ENCODE measurements around the gene BANF1.
"Not testable (repeated sequence)": the region's sequence is repeated elsewhere in the genome, so short reads cannot be mapped to it uniquely, and the experiment has no call there.

Gene BANF1

DNA sequence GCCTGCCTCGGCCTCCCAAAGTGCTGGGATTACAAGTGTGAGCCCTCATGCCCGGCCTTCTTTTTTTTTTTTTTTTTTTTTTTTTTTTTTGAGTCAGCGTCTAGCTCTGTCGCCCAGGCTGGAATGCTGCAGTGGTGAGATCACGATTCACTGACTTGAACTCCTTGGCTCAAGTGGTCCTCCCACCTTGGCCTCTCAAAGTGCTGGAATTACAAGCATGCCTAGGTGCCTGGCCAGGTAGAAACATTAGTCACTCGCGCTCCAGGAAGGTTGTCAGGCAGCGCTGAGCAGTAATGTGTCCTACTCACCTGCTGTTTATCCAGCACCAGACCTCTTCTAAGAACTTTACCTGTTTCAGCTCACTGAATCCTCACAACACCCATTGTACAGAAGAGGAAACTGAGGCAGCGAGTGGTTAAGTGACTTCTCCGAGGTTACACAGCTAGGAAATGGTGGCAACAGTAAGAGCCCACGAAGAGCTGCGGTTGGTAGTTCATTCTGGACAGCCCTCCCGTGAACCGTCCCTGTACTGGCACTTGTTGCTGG lies 9.0 kb downstream of the BANF1 start:
- DNase-seq (ENCODE audit: low read depth), result no peak

DNA sequence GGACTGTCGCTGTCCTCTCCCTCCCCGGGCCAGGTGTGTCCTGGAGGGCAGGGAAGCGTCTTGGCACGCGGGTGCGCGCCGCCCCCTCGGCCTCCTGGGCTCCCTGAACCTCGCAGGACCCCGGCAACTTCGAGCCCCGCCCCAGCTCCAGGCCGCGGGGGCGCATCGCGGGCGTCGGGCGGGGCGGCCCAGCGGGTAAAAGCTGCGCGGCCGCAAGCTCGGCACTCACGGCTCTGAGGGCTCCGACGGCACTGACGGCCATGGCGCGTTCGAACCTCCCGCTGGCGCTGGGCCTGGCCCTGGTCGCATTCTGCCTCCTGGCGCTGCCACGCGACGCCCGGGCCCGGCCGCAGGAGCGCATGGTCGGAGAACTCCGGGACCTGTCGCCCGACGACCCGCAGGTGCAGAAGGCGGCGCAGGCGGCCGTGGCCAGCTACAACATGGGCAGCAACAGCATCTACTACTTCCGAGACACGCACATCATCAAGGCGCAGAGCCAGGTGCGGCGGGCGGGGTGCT lies 9.5 kb downstream of the BANF1 start, which contains the start of gene CST6:
CST6 (plus strand) TSS at position 224 of the 519 bp plus-strand sequence; CDS start at position 261, 37 bp downstream.
- DNase-seq (ENCODE audit: low read depth), result no peak

DNA sequence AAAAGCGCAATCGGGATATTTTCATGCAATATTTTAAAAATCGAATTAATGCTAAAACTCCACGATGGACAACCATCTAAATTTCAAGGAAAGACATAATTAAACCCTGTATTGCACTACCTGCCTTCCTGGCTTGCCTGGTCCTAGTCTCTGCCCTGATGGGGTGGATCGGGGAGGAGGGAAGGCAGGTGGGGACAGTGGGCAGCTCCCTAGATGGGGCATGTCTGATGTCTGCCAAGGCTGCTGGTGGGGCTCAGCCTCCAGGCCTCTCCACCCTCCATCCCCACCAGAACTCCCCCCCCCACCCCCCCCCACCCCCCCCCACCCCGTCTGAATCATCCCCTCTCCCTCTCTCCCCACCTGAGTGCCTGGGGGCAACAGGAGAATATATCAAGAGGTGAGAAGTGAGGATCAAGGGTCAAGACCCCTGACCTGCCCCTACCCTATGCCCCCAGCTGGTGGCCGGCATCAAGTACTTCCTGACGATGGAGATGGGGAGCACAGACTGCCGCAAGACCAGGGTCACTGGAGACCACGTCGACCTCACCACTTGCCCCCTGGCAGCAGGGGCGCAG lies 10.2 kb downstream of the BANF1 start:
- no peak for DNase-seq (ENCODE audit: low read depth)

DNA sequence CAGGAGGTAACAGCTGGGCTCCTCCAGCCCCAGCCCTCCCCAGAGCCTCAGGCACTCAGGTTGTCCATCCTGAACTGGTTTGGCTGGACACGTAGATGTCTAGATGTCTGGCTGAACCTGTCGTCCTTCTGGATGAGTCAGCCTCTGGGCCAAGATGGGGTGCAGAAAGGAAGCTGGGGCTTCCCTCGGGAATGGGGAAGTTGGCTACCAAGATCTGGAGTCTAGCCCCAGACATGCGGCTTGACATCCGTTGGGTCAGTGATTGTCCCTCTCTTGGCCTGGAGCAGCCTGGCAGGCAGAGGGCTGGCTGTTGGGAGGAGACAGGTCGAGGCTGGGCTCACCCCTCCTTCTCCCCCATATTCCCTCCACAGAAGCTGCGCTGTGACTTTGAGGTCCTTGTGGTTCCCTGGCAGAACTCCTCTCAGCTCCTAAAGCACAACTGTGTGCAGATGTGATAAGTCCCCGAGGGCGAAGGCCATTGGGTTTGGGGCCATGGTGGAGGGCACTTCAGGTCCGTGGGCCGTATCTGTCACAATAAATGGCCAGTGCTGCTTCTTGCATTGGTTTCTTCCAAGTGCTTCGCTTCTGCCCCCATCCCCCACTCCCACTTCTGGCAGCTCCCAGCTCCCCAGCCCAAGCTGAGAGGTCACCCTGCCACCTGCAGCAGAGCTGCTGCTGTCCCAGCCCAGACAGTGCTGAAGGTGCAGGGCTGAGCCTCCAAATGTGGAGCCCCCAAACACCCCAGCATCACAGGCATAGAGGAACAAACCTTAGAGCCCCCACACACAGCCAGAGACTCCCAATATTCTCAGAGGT lies 10.9 kb downstream of the BANF1 start:
- no peak for DNase-seq (ENCODE audit: low read depth)

DNA sequence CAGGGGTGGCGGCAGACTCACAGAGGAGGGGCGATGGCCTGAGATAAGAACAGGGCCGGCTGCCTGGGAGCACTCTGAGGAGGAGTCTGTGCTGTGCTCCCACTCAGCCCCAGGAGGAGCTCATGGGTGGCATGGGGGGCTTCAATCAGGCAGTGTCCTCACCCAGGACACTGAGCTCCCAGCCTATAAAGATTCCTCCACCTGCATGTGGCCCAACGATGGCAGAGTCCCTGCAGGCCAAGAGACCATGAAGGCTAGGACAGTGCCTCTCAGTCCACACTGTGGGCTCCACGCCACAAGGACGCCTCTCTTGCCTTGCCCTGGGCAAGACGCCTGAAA lies 11.4 kb downstream of the BANF1 start:
- no peak for DNase-seq (ENCODE audit: low read depth)

DNA sequence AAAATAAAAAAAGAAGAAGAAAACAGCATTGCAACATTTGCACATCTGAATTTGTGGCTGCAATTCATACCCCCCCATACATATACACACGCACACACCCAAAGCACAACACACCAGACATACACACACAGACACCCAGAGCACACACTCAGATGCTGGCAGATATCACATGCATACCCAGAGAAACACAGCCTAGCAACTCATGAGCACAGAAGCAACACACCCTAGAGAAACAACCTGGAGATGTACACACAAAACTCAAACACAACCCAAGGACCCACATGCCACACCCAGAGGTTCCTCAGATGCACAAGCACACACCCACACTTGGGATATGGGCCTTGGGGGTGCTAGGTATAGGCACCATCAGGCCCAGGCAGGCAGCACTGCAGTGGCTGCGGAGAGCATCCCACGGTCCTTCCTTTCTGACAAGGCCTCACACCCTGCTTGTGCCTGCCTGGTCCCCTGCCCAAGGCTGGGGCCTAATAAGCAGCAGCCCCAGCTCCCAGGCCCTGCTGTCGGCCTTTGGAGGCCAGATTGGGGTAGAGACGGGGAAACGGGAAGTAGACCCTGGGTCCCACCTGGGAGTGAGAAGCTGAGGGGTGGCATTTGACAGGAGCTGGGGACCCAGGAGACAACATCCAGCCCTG lies 12.6 kb downstream of the BANF1 start:
- DNase-seq (ENCODE audit: low read depth), result no peak

DNA sequence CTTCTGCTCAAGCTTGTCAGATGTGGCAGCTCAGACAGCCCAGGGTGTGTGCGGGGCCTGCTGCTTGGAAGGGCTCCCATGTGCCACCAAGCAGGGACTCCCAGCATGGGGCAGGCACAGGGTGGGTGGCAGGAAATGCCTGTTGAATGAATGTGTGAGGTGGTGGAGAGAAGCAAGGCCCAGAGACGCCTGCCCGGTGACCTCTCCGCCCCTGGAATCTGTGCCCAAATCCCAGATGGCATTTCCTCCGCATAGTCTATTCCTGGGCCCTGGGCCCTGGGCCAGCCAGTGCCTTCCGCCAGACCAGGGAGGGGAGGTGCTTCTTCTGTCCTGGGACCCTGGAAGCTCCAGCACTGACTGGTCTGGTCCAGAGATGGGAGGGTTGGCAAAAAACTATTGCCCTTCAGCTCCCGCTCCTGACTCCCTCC lies 13.2 kb downstream of the BANF1 start:
- no peak for DNase-seq (ENCODE audit: low read depth)

DNA sequence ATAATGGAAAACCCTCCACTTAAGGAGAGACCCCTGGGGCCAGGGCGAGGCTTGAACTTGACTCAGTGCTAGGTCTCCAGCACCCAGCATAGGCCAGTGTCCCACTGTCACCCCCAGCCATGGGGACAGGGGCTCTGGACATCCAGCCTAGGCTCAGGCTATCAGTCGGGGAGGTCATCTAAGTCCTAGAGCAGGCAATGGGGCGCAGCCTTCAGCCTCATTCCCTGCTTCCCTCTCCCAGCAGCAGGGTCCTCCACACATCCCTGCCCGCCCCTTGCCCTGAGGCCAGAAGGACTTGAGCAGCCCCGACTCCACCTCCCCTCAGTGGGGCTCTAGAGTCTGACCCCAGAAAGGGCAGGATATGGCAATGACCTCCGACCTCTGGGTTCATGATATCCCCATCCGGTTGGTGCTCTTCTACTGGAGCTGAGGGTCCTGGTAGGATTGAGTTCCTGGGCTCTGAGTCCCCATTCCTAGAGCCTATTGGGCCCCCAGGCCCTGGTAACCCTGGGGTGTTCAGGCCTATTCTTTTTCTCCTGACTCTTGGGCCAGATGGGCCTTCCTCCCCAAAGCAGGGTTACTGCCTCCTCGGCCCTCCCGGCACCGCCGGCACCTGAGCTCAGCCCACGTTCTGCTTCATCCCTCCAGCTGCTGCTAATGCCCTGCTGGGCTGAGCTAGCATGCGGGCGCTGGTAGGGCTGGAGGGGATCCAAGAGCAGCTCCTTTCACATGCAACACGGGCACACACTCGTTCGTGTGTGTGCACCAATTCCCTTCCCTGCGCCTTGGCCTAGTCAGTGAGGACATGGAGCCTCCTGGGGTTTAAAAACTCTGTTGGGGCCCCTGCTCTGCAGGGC lies 13.9 kb downstream of the BANF1 start:
- no peak for DNase-seq (ENCODE audit: low read depth)

DNA sequence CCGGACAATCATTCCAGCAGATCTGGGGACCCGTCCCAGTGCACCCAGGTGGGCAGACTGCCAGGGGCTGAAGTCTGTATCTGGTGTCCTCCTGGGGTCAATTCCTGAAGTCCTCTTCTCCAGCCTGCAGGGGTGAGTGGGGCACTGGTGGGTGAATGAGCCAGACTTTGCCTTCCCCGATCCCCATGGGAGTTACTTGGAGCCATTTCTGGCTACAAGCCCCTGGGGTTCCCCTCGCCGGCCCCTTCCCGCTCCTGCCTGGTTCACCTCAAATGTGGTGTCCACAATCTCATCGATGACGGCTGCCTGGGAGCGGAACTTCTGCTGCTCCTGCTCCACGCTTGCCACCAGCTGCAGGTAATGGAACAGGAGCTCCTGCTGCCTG lies 14.5 kb downstream of the BANF1 start:
- no peak for DNase-seq (ENCODE audit: low read depth)

DNA sequence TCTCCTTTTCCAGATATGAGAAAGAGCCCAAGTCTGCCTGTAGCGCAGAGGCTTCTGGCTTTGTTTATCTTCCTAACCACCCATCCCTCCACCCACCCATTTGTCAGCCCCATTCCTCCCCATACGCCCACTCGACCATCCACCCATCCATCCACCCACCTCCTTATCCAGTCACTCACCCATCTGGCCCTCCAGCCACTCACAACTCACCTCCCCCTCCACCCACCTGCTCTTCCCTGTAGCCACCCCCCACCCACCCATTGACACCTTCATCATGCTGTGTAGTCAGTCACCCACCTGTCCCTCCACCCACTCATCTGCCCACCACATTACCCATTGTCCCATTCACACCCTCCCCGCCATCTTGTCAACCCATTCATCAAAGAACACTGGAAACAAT lies 15.0 kb downstream of the BANF1 start:
- no peak for DNase-seq (ENCODE audit: low read depth)

DNA sequence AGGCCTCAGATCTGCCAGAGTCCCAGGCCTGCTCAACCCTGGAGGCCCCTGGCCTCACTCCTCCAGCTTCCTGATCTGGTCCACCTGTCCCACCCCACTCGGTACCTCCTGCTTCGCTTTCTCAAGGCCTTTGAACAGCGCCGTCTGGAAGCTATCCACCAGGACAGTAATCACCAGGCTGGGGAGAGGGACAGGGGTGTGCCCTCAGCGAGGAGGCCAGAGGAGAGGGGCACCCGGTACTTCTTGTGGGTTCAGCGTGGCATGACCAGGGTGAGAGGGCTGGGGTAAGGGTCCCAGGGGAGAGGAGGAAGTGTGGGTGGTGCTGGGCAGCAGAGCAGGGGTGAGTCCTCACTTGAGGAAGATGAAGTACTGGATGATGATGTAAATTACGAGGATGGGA lies 17.9 kb downstream of the BANF1 start:
- DNase-seq (ENCODE audit: low read depth), result no peak

DNA sequence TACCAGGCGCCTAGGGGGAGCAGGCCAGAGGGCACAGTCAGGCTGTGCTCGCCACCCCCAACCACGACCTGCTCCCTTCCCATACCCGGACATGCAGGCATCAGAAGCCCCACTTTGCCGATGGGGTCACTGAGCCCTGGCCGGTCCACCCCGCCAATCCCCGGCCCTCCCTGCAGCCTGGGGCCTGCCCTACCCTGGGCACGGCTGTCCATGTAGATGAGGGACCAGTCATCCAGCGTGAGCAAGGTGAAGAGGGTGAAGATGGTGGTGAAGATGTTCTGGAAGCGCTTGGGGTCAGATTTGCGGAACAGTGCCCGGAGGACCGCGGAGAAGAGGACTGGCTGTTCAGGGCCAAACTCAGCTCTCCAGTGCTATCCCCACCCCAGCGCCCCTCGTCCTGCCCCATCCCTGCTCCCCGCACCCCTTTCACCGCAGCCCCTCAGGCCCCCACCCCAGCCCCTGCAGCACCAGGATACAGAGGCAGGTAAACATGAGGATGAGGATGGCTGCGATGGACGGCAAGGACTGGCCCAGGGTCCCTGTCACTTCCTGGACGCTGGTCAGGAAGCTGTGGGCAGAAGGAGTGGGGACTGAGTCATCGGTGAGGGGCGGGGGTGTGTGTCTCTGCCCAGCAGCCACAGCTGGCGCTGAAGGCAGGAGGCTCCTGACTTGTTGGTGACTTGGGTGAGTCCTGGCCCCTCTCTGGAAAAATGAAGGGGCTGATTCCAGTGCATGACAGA lies 18.5 kb downstream of the BANF1 start:
- DNase-seq (ENCODE audit: low read depth), result no peak

DNA sequence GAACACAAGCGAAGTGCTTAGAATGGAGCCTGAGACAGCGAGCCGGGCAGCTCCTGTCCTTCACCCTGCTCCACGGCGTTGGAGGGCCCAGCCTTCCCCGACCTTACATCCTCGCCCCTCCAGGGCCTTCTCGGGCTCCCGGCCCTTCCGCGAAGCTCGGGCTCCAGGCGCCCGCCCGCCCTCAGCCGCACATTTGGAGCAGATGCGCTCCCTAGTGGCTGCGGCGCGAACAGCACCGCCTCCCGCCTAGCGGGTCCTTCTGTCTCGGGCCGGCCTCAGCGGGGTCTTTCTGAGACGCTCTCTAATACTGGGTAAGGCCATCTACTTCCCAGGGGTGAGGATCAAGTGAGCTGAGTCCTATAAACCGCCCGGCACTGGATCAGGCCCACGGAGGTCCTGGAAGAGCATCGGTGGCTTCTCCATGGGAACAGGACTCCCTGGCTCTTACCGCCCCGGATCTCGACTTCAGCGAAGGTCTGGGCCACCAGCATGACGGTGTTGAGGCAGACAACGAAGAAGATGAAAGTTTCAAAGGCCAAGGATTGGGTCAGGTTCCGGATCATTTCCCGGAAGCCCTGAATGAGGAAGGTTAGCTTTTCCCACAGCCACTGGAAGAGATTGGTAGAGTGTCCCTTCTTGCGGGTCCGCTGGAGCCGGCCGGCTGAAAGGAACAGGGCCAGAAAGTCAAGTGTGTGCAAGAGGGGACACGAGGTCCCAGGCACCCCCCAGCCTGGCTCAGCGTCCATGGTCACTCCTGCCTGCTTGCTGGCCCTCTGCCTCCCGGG lies 20.3 kb downstream of the BANF1 start:
- DNase-seq (ENCODE audit: low read depth), result peak; percentile 69

DNA sequence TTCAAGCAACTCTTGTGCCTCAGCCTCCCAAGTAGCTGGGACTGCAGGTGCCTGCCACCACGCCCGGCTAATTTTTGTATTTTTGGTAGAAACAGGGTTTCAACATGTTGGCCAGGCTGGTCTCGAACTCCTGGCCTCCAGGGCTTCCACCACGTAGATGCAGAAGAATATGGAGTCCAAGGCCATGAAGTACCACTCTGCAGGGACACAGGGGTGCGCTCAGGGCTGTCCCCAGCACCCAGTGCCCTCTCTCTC lies 20.8 kb downstream of the BANF1 start:
- not testable (repeated sequence) for DNase-seq (ENCODE audit: low read depth)

DNA sequence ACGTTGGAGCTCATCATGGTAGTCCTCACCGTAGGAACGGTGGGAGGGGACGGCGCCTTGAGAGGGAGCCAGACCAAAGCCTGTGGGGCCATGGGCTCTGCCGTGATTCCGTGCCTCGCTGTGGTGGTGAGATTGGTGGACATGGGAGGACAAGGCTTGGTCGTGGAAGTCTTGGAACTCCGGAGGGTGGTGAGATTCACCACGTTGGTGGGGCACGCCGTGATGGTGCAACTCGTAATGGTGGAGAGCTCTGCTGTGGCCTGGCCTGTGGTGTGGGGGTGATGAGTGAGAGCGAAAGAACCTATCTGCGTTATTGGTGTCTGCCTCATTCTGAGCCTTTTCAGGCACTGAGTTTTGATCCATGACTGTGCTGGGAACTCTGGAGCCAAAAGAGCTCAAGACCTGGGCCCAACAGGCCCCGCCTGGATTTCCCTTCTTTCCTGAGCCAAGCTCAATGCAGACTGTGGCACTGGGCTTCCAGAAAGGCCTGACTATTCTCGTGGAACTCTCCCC lies 23.8 kb downstream of the BANF1 start, which contains the start of gene CATSPER1:
CATSPER1 (minus strand) TSS at position 463 of the 513 bp plus-strand sequence; CDS start at position 363, 100 bp downstream.
- DNase-seq (ENCODE audit: low read depth), result no peak

DNA sequence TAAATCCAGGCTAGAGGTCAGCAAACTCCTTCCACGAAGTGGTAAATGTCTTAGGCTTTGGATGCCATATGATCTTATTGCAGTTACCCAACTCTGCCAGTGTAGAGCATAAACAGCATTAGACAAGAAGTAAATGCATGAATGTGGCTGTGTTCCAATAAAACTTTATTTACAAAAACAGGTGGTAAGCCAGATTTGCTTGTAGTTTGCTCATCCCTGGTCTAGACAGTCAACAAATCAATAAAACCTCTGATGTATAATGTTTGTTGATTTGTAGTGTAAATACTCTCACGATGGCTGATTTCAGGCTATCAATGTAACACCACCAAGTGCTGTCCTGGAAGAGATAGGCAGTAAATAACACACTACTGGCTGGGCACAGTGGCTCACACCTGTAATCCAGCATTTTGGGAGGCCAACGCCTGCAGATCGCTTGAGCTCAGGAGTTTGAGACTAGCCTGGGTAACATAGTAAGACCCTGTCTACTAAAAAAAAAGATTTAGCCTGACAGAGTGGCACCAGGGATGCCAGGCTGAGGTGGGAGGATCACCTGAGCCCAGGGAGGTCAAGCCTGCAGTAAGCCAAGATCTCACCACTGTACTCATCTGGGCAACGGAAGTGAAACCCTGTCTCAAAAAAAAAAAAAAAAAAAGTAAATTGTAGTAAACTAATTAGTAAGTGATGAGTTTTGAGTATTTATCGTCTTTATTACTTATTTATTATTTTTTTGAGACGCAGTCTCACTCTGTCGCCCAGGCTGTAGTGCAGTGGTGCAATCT lies 30.8 kb downstream of the BANF1 start:
- no peak for DNase-seq (ENCODE audit: low read depth)

DNA sequence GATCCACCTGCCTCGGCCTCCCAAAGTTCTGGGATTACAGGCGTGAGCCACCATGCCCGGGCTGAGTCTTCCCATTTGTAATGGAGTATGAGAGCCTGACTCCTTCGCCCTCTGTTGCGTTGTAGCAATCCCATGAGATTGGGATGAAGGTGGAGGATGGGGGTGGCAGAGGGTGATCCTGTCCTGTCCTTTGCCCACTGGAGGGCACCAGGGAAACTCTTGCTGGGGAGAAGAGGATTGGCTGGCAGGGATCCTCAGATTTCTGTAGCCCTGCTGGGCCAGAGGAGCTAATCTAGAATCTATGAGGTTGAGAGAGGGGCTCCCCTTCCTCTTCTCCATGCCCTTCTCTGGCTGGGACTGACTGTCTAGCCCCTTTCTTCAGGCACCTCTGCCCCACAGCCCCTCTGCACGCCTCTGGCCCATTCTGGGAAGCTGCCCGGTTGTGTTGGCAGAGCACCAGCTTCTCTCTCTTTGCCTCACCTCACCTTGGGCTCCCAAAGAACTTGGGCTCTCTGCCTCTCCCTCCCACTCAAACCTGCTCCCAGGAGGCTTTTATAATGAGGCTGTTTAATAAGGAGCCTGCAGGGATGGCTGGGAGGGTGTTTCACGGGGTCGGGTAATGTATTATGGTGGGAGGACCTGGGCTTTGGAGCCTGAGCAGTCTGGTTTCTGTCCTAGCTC lies 33.5 kb downstream of the BANF1 start:
- DNase-seq (ENCODE audit: low read depth), result no peak

DNA sequence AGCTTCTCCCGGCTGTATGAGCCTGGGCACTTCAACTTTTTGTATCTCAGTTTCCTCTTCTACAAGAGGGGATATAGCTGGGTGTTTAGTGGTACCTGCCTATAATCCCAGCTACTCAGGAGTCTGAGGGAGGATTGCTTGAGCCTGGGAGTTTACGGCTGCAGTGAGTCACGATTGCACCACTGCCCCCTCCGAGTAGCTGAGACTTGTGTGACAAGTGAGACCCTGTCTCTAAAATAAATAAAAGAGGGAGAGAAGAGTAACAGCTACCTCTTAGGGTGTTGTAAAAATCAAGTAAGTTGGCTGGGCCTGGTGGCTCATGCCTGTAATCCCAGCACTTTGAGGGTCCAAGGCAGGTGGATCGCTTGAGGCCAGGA lies 34.0 kb downstream of the BANF1 start:
- DNase-seq (ENCODE audit: low read depth), result no peak

DNA sequence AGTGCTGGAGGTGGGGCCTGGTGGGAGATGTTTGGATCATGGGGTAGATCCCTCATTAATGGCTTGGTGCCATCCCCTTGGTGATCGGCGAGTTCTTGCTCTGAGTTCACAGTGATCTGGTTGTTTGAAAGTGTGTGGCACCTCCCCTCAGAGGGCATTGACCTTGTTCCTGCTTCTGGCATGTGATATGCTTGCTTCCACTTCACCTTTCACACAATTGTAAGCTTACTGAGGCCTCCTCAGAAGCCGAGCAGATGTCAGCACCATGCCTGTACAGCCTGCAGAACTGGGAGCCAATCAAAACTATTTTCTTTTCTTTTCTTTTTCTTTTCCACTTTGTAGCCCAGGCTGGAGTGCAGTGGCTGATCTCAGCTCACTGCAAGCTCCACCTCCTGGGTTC lies 35.0 kb downstream of the BANF1 start:
- no peak for DNase-seq (ENCODE audit: low read depth)

Measured in activated T-helper 9 cell treated with anti-CD3 and anti-CD28 coated beads, Interleukin-2, amount 50 U/mL, for 16 hours (primary cell).